Measurements from ENCODE around the gene TUBA3E.
"Not testable (repeated sequence)": the region's sequence is repeated elsewhere in the genome, so short reads cannot be mapped to it uniquely, and the experiment has no call there.

Gene TUBA3E

GRCh38 chr2:130155956-130156623 is 42.1 kb downstream of the TUBA3E start:
- CTCF ChIA-PET: interaction anchor here (0.6 to 1.1 kb wide), 7 partner anchors 9 to 220 kb away, joined by 3 to 5 read pairs (median 3); no protein-coding TSS in a partner anchor
- POLR2A ChIA-PET; H3K27ac ChIP-seq (ENCODE audit: extremely low read depth, low read depth, low read length): not testable (repeated sequence)

GRCh38 chr2:130154773-130155765 is 43.2 kb downstream of the TUBA3E start:
- TF ChIP-seq ZNF747 (tag by site-specific recombination; IDR thresholded peaks at IDR 0.05) (no peak), ZNF248 (tag by site-specific recombination; IDR thresholded peaks at IDR 0.05) (no peak), ZNF37A (tag by site-specific recombination; IDR thresholded peaks at IDR 0.05) (no peak)
- H3K4me3 ChIP-seq (ENCODE audit: low read depth, low read length): no peak overlapping the region
- no peaks in the 10 kb centered on the region for H3K9me3 ChIP-seq (ENCODE audit: control insufficient read depth, insufficient read depth, low read depth, low read length)
- POLR2A ChIA-PET: interaction anchor here (0.6 kb wide), 1 partner anchor 30 kb away, joined by 5 read pairs; no protein-coding TSS in a partner anchor
- H3K4me1 ChIP-seq (ENCODE audit: control insufficient read depth, insufficient read depth, low read length): no peaks in the 10 kb centered on the region
- no peak overlapping the region for H3K27ac ChIP-seq (ENCODE audit: extremely low read depth, low read depth, low read length)
- CTCF ChIA-PET: interaction anchor here (0.6 to 1.1 kb wide), 8 partner anchors 8 to 687 kb away, joined by 3 to 5 read pairs (median 4); no protein-coding TSS in a partner anchor
- H3K36me3 ChIP-seq (ENCODE audit: control insufficient read depth in 2 of 2, insufficient read depth in 1 of 2, low read length in 2 of 2): peaks cover 4 to 79% of the 10 kb centered on the region in 2 experiments; a peak in 2 of 3 replicates

More at GRCh38 chr2:130155956-130156623, 42.1 kb downstream of the TUBA3E start:
- peak; percentile 48 for TF ChIP-seq CTCF (tag by site-specific recombination; IDR thresholded peaks at IDR 0.05)
- TF ChIP-seq ZNF654 (tag by site-specific recombination; IDR thresholded peaks at IDR 0.05; ENCODE audit: low read depth): 0 out of 2 replicates have a peak, but pooled peaks have one; percentile 8
- not testable (repeated sequence) for H3K4me1 ChIP-seq (ENCODE audit: control insufficient read depth, insufficient read depth, low read length); H3K9me3 ChIP-seq (ENCODE audit: control insufficient read depth, insufficient read depth, low read depth, low read length); H3K4me3 ChIP-seq (ENCODE audit: low read depth, low read length)
- H3K36me3 ChIP-seq (ENCODE audit: control insufficient read depth in 2 of 2, insufficient read depth in 1 of 2, low read length in 2 of 2): peaks cover 4 to 82% of the 10 kb centered on the region in 2 experiments; a peak in 2 of 3 replicates

- H3K4me3 ChIP-seq (ENCODE audit: low read depth, low read length); H3K4me1 ChIP-seq (ENCODE audit: control insufficient read depth, insufficient read depth, low read length); CTCF ChIA-PET; H3K9me3 ChIP-seq (ENCODE audit: control insufficient read depth, insufficient read depth, low read depth, low read length); H3K27ac ChIP-seq (ENCODE audit: extremely low read depth, low read depth, low read length); POLR2A ChIA-PET: not testable (repeated sequence)
- peaks cover 3 to 73% of the 10 kb centered on the region in 2 experiments; a peak in 2 of 3 replicates for H3K36me3 ChIP-seq (ENCODE audit: control insufficient read depth in 2 of 2, insufficient read depth in 1 of 2, low read length in 2 of 2)
Observed at GRCh38 chr2:130154423-130154770, 43.8 kb downstream of the TUBA3E start.

GRCh38 chr2:130153721-130154422 is 44.4 kb downstream of the TUBA3E start:
- POLR2A ChIA-PET; H3K4me3 ChIP-seq (ENCODE audit: low read depth, low read length); H3K9me3 ChIP-seq (ENCODE audit: control insufficient read depth, insufficient read depth, low read depth, low read length); H3K4me1 ChIP-seq (ENCODE audit: control insufficient read depth, insufficient read depth, low read length); CTCF ChIA-PET; H3K27ac ChIP-seq (ENCODE audit: extremely low read depth, low read depth, low read length): not testable (repeated sequence)
- H3K36me3 ChIP-seq (ENCODE audit: control insufficient read depth in 2 of 2, insufficient read depth in 1 of 2, low read length in 2 of 2): peaks cover 0 to 68% of the 10 kb centered on the region in 2 experiments; a peak in 2 of 3 replicates

GRCh38 chr2:130152816-130153595 is 45.2 kb downstream of the TUBA3E start:
- H3K9me3 ChIP-seq (ENCODE audit: control insufficient read depth, insufficient read depth, low read depth, low read length): no peaks in the 10 kb centered on the region
- no peak overlapping the region for H3K27ac ChIP-seq (ENCODE audit: extremely low read depth, low read depth, low read length)
- H3K36me3 ChIP-seq (ENCODE audit: control insufficient read depth in 2 of 2, insufficient read depth in 1 of 2, low read length in 2 of 2): peaks cover 0 to 62% of the 10 kb centered on the region in 2 experiments; a peak in 1 of 3 replicates
- H3K4me1 ChIP-seq (ENCODE audit: control insufficient read depth, insufficient read depth, low read length): no peaks in the 10 kb centered on the region
- POLR2A ChIA-PET: interaction anchor here (0.5 kb wide), 1 partner anchor 191 kb away, joined by 4 read pairs; no protein-coding TSS in a partner anchor
- CTCF ChIA-PET: no interaction called here
- no peak overlapping the region for H3K4me3 ChIP-seq (ENCODE audit: low read depth, low read length)
- no peak for TF ChIP-seq ZNF221 (tag by site-specific recombination; IDR thresholded peaks at IDR 0.05; ENCODE audit: borderline replicate concordance)
- no peak for TF ChIP-seq ZNF350 (tag by site-specific recombination; IDR thresholded peaks at IDR 0.05)
- no peak for TF ChIP-seq ZNF292 (tag by site-specific recombination; IDR thresholded peaks at IDR 0.05; ENCODE audit: borderline replicate concordance, low read depth)
- TF ChIP-seq ZNF548 (tag by site-specific recombination; IDR thresholded peaks at IDR 0.05): no peak
- TF ChIP-seq ZNF398 (tag by site-specific recombination; IDR thresholded peaks at IDR 0.05): no peak
- TF ChIP-seq ZNF184 (tag by site-specific recombination; IDR thresholded peaks at IDR 0.05): no peak
- no peak for TF ChIP-seq ELK4 (IDR thresholded peaks at IDR 0.05; ENCODE audit: borderline replicate concordance, low read depth, low read length)
- TF ChIP-seq ZBTB8A (tag by site-specific recombination; IDR thresholded peaks at IDR 0.05): no peak
- TF ChIP-seq ZNF544 (tag by site-specific recombination; IDR thresholded peaks at IDR 0.05): no peak
